ENCODE results near the gene SERPINB12. TPM values are rescaled to one million over a fixed set of nuclear protein-coding genes. Genes with fewer than 3 reads are reported as not detected.

Gene SERPINB12
- 2.6 TPM for total RNA-seq
- polyA plus RNA-seq: 4.0 TPM
- long read RNA-seq, donor 1: 0 reads
- long read RNA-seq, donor 2: 0 reads
- long read RNA-seq, donor 3: 0 reads
- long read RNA-seq, donor 4: 0 reads
- long read RNA-seq, donor 5: 0 reads
- long read RNA-seq, donor 6: 0 reads
- long read RNA-seq, donor 7: 0 reads
- long read RNA-seq, donor 8: 0 reads
- long read RNA-seq, donor 9: 0 reads
- long read RNA-seq, donor 10: 0 reads

- H3K36me3 ChIP-seq (ENCODE audit: control insufficient read depth in 2 of 2, insufficient read depth in 2 of 2, low read length in 1 of 2): no peaks in the 10 kb centered on the region
- no peaks in the 10 kb centered on the region for H3K27me3 ChIP-seq (ENCODE audit: control insufficient read depth in 2 of 2, insufficient read depth in 1 of 2, low read length in 1 of 2)
- no peaks in the 10 kb centered on the region for H3K4me1 ChIP-seq (ENCODE audit: control insufficient read depth in 2 of 2, insufficient read depth in 2 of 2, low read length in 2 of 2)
- H3K4me3 ChIP-seq (ENCODE audit: low read length in 2 of 2): no peak within 1 kb of the TSS
- DNase-seq (ENCODE audit: low read depth in 6 of 9, low spot score in 9 of 9): no peak
- 85% methylated on average over 1 of the region's 1 CpG for WGBS
- H3K27ac ChIP-seq (ENCODE audit: low read depth in 1 of 2, low read length in 1 of 2): no peak within 1 kb of the TSS
- H3K9me3 ChIP-seq (ENCODE audit: control insufficient read depth in 2 of 2, insufficient read depth in 1 of 2, low read length in 1 of 2): no peaks in the 10 kb centered on the region
Measured at GRCh38 chr18:63542069-63542468, at the start of gene SERPINB12. TSS of gene SERPINB12 (plus strand) at chr18:63542369. CDS start at chr18:63556160, 13,791 bp downstream.

GRCh38 chr18:63492851-63493250 is 49.3 kb upstream of the SERPINB12 start:
- 69% methylated on average over 3 of the region's 3 CpGs for WGBS
- DNase-seq (ENCODE audit: low read depth in 6 of 9, low spot score in 9 of 9): no peak
- Histone ChIP-seq H3K36me3 (ENCODE audit: control insufficient read depth in 2 of 2, insufficient read depth in 2 of 2, low read length in 1 of 2) (no peaks in the 10 kb centered on the region), H3K27me3 (ENCODE audit: control insufficient read depth in 2 of 2, insufficient read depth in 1 of 2, low read length in 1 of 2) (no peaks in the 10 kb centered on the region), H3K27ac (ENCODE audit: low read depth in 1 of 2, low read length in 1 of 2) (no peak overlapping the region), H3K4me3 (ENCODE audit: low read length in 2 of 2) (no peak overlapping the region), H3K4me1 (ENCODE audit: control insufficient read depth in 2 of 2, insufficient read depth in 2 of 2, low read length in 2 of 2) (no peaks in the 10 kb centered on the region), H3K9me3 (ENCODE audit: control insufficient read depth in 2 of 2, insufficient read depth in 1 of 2, low read length in 1 of 2) (no peaks in the 10 kb centered on the region)

- H3K9me3 ChIP-seq (ENCODE audit: control insufficient read depth in 2 of 2, insufficient read depth in 1 of 2, low read length in 1 of 2): no peaks in the 10 kb centered on the region
- 98% methylated on average over 2 of the region's 2 CpGs for WGBS
- no peaks in the 10 kb centered on the region for H3K27me3 ChIP-seq (ENCODE audit: control insufficient read depth in 2 of 2, insufficient read depth in 1 of 2, low read length in 1 of 2)
- no peak overlapping the region for H3K4me3 ChIP-seq (ENCODE audit: low read length in 2 of 2)
- H3K36me3 ChIP-seq (ENCODE audit: control insufficient read depth in 2 of 2, insufficient read depth in 2 of 2, low read length in 1 of 2): no peaks in the 10 kb centered on the region
- no peak overlapping the region for H3K27ac ChIP-seq (ENCODE audit: low read depth in 1 of 2, low read length in 1 of 2)
- no peaks in the 10 kb centered on the region for H3K4me1 ChIP-seq (ENCODE audit: control insufficient read depth in 2 of 2, insufficient read depth in 2 of 2, low read length in 2 of 2)
- DNase-seq (ENCODE audit: low read depth in 6 of 9, low spot score in 9 of 9): no peak
Measured at GRCh38 chr18:63495675-63496074, 46.5 kb upstream of the SERPINB12 start.

- Histone ChIP-seq H3K27ac (ENCODE audit: low read depth in 1 of 2, low read length in 1 of 2) (no peak overlapping the region), H3K4me3 (ENCODE audit: low read length in 2 of 2) (no peak overlapping the region), H3K36me3 (ENCODE audit: control insufficient read depth in 2 of 2, insufficient read depth in 2 of 2, low read length in 1 of 2) (no peaks in the 10 kb centered on the region), H3K27me3 (ENCODE audit: control insufficient read depth in 2 of 2, insufficient read depth in 1 of 2, low read length in 1 of 2) (no peaks in the 10 kb centered on the region), H3K4me1 (ENCODE audit: control insufficient read depth in 2 of 2, insufficient read depth in 2 of 2, low read length in 2 of 2) (no peaks in the 10 kb centered on the region), H3K9me3 (ENCODE audit: control insufficient read depth in 2 of 2, insufficient read depth in 1 of 2, low read length in 1 of 2) (no peaks in the 10 kb centered on the region)
- WGBS: 64% methylated on average over 2 of the region's 2 CpGs
- DNase-seq (ENCODE audit: low read depth in 6 of 9, low spot score in 9 of 9): peak in 3 of 9 donors; percentile 19 to 37 (median 27)
Measured at GRCh38 chr18:63505566-63506335, 36.4 kb upstream of the SERPINB12 start.

GRCh38 chr18:63506336-63506646 is 35.9 kb upstream of the SERPINB12 start:
- no peaks in the 10 kb centered on the region for H3K9me3 ChIP-seq (ENCODE audit: control insufficient read depth in 2 of 2, insufficient read depth in 1 of 2, low read length in 1 of 2)
- WGBS: 83% methylated on average over 3 of the region's 3 CpGs
- H3K4me3 ChIP-seq (ENCODE audit: low read length in 2 of 2): no peak overlapping the region
- H3K27me3 ChIP-seq (ENCODE audit: control insufficient read depth in 2 of 2, insufficient read depth in 1 of 2, low read length in 1 of 2): no peaks in the 10 kb centered on the region
- no peaks in the 10 kb centered on the region for H3K36me3 ChIP-seq (ENCODE audit: control insufficient read depth in 2 of 2, insufficient read depth in 2 of 2, low read length in 1 of 2)
- no peaks in the 10 kb centered on the region for H3K4me1 ChIP-seq (ENCODE audit: control insufficient read depth in 2 of 2, insufficient read depth in 2 of 2, low read length in 2 of 2)
- DNase-seq (ENCODE audit: low read depth in 6 of 9, low spot score in 9 of 9): no peak
- no peak overlapping the region for H3K27ac ChIP-seq (ENCODE audit: low read depth in 1 of 2, low read length in 1 of 2)

GRCh38 chr18:63508596-63508995 is 33.6 kb upstream of the SERPINB12 start:
- Histone ChIP-seq H3K27me3 (ENCODE audit: control insufficient read depth in 2 of 2, insufficient read depth in 1 of 2, low read length in 1 of 2) (peaks cover 0 to 2% of the 10 kb centered on the region in 2 donors), H3K36me3 (ENCODE audit: control insufficient read depth in 2 of 2, insufficient read depth in 2 of 2, low read length in 1 of 2) (no peaks in the 10 kb centered on the region), H3K9me3 (ENCODE audit: control insufficient read depth in 2 of 2, insufficient read depth in 1 of 2, low read length in 1 of 2) (no peaks in the 10 kb centered on the region), H3K4me3 (ENCODE audit: low read length in 2 of 2) (no peak overlapping the region), H3K27ac (ENCODE audit: low read depth in 1 of 2, low read length in 1 of 2) (no peak overlapping the region), H3K4me1 (ENCODE audit: control insufficient read depth in 2 of 2, insufficient read depth in 2 of 2, low read length in 2 of 2) (no peaks in the 10 kb centered on the region)
- 31% methylated on average over 3 of the region's 3 CpGs for WGBS
- no peak for DNase-seq (ENCODE audit: low read depth in 6 of 9, low spot score in 9 of 9)

- peak in 2 of 9 donors; percentile 4 to 37 for DNase-seq (ENCODE audit: low read depth in 6 of 9, low spot score in 9 of 9)
- WGBS: 38% methylated on average over 7 of the region's 7 CpGs
- H3K36me3 ChIP-seq (ENCODE audit: control insufficient read depth in 2 of 2, insufficient read depth in 2 of 2, low read length in 1 of 2): no peaks in the 10 kb centered on the region
- H3K4me1 ChIP-seq (ENCODE audit: control insufficient read depth in 2 of 2, insufficient read depth in 2 of 2, low read length in 2 of 2): no peaks in the 10 kb centered on the region
- H3K27ac ChIP-seq (ENCODE audit: low read depth in 1 of 2, low read length in 1 of 2): no peak overlapping the region
- H3K27me3 ChIP-seq (ENCODE audit: control insufficient read depth in 2 of 2, insufficient read depth in 1 of 2, low read length in 1 of 2): peaks cover 0 to 2% of the 10 kb centered on the region in 2 donors
- H3K4me3 ChIP-seq (ENCODE audit: low read length in 2 of 2): no peak overlapping the region
- H3K9me3 ChIP-seq (ENCODE audit: control insufficient read depth in 2 of 2, insufficient read depth in 1 of 2, low read length in 1 of 2): no peaks in the 10 kb centered on the region
Measured at GRCh38 chr18:63511285-63511684, 30.9 kb upstream of the SERPINB12 start.

- 87% methylated on average over 6 of the region's 6 CpGs for WGBS
- Histone ChIP-seq H3K36me3 (ENCODE audit: control insufficient read depth in 2 of 2, insufficient read depth in 2 of 2, low read length in 1 of 2) (no peaks in the 10 kb centered on the region), H3K4me3 (ENCODE audit: low read length in 2 of 2) (no peak overlapping the region), H3K4me1 (ENCODE audit: control insufficient read depth in 2 of 2, insufficient read depth in 2 of 2, low read length in 2 of 2) (no peaks in the 10 kb centered on the region), H3K27ac (ENCODE audit: low read depth in 1 of 2, low read length in 1 of 2) (no peak overlapping the region), H3K27me3 (ENCODE audit: control insufficient read depth in 2 of 2, insufficient read depth in 1 of 2, low read length in 1 of 2) (peaks cover 0 to 2% of the 10 kb centered on the region in 2 donors), H3K9me3 (ENCODE audit: control insufficient read depth in 2 of 2, insufficient read depth in 1 of 2, low read length in 1 of 2) (no peaks in the 10 kb centered on the region)
- no peak for DNase-seq (ENCODE audit: low read depth in 6 of 9, low spot score in 9 of 9)
Measured at GRCh38 chr18:63514326-63514725, 27.8 kb upstream of the SERPINB12 start.

- WGBS: 88% methylated on average over 9 of the region's 9 CpGs
- Histone ChIP-seq H3K36me3 (ENCODE audit: control insufficient read depth in 2 of 2, insufficient read depth in 2 of 2, low read length in 1 of 2) (no peaks in the 10 kb centered on the region), H3K27me3 (ENCODE audit: control insufficient read depth in 2 of 2, insufficient read depth in 1 of 2, low read length in 1 of 2) (peaks cover 0 to 2% of the 10 kb centered on the region in 2 donors), H3K27ac (ENCODE audit: low read depth in 1 of 2, low read length in 1 of 2) (no peak overlapping the region), H3K9me3 (ENCODE audit: control insufficient read depth in 2 of 2, insufficient read depth in 1 of 2, low read length in 1 of 2) (no peaks in the 10 kb centered on the region), H3K4me1 (ENCODE audit: control insufficient read depth in 2 of 2, insufficient read depth in 2 of 2, low read length in 2 of 2) (no peaks in the 10 kb centered on the region), H3K4me3 (ENCODE audit: low read length in 2 of 2) (no peak overlapping the region)
- no peak for DNase-seq (ENCODE audit: low read depth in 6 of 9, low spot score in 9 of 9)
Measured at GRCh38 chr18:63514888-63515678, 27.1 kb upstream of the SERPINB12 start.
